GM18508 (cell line): ENCODE data around the gene BMS1.

Experiments
- ATAC-seq: cut with Tn5 transposase; IDR thresholded peaks from one replicate; pipeline ENCODE4 v1.9.1; 2021; ENCODE audit warnings: moderate number of reproducible peaks; ENCODE audit not compliant: insufficient read depth, unreplicated experiment

BMS1 gene

DNA sequence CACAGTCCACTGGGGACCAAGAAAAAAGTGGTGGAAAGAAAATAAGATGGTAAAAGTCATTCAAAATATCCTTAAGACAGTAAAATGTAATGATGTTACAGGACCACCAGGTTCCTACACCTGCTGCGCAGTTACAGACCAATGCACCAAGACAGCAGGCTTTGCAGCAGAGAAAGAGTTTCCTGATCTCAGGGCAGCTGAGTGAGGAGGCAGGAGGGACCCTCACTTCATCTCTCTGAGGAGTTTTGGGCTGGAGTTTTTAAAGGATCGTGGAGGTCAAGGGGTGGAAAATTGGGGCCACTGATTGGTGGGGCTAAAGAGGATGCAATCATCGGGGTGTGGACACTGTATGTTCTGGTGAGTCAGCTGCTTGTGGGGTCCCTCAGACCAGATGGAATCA, 100.0 kb downstream of the BMS1 start:
- ATAC-seq = no peak
